Measurements from ENCODE around the gene SSR1. TPM values are rescaled to one million over a fixed set of nuclear protein-coding genes. Genes with fewer than 3 reads are reported as not detected.

Gene SSR1
- total RNA-seq, 4 donors from 2014 or later, result 39.5 to 122 (median 80.8) TPM

DNA sequence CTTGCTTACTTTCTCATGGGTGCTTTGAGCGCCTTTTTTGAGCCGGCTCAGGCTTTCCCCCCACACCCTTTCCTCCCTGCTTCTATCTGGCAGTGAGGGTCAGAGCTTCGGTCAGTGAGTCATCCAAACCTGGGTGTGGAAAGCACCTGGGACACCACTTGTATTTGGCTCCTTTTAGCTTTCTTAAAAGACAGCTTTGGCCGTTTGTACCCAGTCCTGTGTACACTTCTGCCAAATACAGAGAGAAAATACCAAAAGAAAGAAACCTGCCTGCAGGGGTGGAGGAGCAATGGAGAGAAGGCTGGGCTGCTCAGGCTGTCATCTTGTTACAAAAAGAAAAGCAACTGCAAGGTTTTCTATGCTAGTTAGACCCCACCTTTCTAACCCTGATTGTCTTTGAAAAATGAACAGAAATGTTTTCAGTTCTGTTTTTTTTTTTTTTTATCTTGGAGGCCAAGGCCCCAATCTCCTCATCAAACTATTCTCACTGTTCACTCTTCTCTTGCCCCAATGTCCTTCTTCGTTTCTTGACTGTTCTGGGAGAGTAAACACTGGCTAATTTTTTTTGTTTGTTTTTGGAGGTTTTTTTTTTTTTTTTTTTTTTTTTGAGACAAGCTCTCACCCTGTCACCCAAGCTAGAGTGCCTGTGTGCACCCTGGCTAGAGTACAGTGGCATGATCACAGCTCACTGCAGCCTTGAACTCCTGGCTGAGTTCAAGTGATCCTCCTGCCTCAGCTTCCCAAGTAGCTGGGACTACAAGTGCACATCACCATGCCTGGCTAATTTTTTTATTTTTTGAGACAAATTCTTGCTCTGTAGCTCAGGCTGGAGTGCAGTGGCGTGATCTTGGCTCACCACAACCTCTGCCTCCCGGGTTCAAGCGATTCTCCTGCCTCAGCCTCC is 76.4 kb downstream of the SSR1 start:
- intact Hi-C loops (cut with DNase I), result no loop called here
- Histone ChIP-seq H3K4me1 (peaks cover 20 to 86% (median 45%) of the 10 kb centered on the region in 3 donors), H3K36me3 (peaks cover 9 to 72% (median 13%) of the 10 kb centered on the region in 3 donors), H3K27ac (peak overlapping the region; percentile 78 to 90 (median 87)), H3K27me3 (no peaks in the 10 kb centered on the region), H3K4me3 (peak overlapping the region in 1 of 4 donors; percentile 5), H3K9me3 (no peaks in the 10 kb centered on the region)
- TF ChIP-seq, protein P1, sequence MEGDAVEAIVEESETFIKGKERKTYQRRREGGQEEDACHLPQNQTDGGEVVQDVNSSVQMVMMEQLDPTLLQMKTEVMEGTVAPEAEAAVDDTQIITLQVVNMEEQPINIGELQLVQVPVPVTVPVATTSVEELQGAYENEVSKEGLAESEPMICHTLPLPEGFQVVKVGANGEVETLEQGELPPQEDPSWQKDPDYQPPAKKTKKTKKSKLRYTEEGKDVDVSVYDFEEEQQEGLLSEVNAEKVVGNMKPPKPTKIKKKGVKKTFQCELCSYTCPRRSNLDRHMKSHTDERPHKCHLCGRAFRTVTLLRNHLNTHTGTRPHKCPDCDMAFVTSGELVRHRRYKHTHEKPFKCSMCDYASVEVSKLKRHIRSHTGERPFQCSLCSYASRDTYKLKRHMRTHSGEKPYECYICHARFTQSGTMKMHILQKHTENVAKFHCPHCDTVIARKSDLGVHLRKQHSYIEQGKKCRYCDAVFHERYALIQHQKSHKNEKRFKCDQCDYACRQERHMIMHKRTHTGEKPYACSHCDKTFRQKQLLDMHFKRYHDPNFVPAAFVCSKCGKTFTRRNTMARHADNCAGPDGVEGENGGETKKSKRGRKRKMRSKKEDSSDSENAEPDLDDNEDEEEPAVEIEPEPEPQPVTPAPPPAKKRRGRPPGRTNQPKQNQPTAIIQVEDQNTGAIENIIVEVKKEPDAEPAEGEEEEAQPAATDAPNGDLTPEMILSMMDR (IDR thresholded peaks at IDR 0.05), result no peak
- TF ChIP-seq POLR2A (IDR thresholded peaks at IDR 0.05), result peak in 1 of 4 donors; percentile 2
- no peak for DNase-seq
- 51 to 52% methylated on average over 7 to 8 of the region's 8 CpGs for WGBS, 2 donors

DNA sequence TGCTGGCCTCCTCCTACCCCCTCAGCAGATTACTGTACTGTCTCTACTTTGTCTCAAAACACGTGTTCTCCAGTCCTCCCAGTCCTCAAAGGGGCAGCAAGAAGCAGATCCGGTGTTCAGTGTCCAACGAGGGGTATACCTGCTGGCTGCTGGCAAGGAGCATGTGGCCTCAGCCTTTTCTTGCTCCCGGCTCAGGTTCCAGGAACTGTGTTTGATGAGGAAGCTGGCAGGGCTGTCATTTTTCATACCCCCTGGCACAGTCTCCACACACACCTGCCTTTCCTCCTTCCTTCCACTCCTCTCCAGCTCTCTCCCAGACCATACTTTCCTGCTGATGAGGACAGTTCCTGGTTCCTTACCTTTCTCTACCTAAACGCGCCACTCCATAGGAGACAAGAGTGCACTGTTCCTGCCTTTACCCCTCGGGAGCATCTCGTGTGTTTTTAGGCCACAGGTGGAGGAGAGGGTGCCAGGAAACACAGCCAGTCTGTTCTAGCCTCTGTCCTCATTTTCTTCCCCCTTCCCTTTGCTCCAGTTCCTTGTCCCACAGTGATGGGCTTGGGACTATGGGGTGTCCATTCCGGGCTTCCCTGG is 77.2 kb downstream of the SSR1 start:
- Histone ChIP-seq H3K36me3 (peaks cover 17 to 72% (median 21%) of the 10 kb centered on the region in 3 donors), H3K9me3 (no peaks in the 10 kb centered on the region), H3K27ac (peak overlapping the region; percentile 78 to 90 (median 87)), H3K27me3 (no peaks in the 10 kb centered on the region), H3K4me1 (peaks cover 20 to 79% (median 41%) of the 10 kb centered on the region in 3 donors), H3K4me3 (peak overlapping the region in 1 of 4 donors; percentile 5)
- no peak for DNase-seq
- peak in 2 of 4 donors; percentile 8 to 12 for TF ChIP-seq POLR2A (IDR thresholded peaks at IDR 0.05)
- TF ChIP-seq, protein P1 (IDR thresholded peaks at IDR 0.05), result no peak
- intact Hi-C loops (cut with DNase I), result no loop called here
- 41 to 45% methylated on average over 9 of the region's 9 CpGs for WGBS, 2 donors

DNA sequence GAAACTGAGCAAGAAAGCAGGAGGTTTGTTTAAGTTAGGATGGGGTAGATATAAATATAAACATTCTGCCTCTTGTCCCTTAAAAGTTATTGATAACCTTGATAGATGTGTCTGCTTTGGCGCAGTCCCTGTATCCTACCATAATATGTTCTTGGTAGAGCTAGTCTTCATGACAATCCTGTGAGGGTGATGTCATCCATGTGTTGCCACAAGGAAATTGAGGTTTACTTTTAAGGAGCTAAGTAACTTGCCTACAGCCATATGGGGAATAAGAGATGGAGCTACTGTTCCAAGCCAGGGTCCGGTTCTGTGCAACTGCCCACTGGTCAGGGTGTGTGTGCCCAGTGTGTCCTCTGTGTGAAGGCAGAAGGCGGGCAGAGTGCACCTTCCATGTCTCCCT is 78.5 kb downstream of the SSR1 start:
- intact Hi-C loops (cut with DNase I), result no loop called here
- no peak for TF ChIP-seq POLR2A (IDR thresholded peaks at IDR 0.05)
- TF ChIP-seq, protein P1 (IDR thresholded peaks at IDR 0.05), result no peak
- peaks cover 20 to 73% (median 41%) of the 10 kb centered on the region in 3 donors for H3K4me1 ChIP-seq
- no peaks in the 10 kb centered on the region for H3K27me3 ChIP-seq
- H3K36me3 ChIP-seq, result peaks cover 29 to 72% (median 30%) of the 10 kb centered on the region in 3 donors
- H3K27ac ChIP-seq, result peak overlapping the region; percentile 57 to 90 (median 84)
- DNase-seq, result no peak
- 80 to 90% methylated on average over 1 to 3 of the region's 3 CpGs for WGBS, 2 donors
- no peaks in the 10 kb centered on the region for H3K9me3 ChIP-seq
- H3K4me3 ChIP-seq, result no peak overlapping the region

DNA sequence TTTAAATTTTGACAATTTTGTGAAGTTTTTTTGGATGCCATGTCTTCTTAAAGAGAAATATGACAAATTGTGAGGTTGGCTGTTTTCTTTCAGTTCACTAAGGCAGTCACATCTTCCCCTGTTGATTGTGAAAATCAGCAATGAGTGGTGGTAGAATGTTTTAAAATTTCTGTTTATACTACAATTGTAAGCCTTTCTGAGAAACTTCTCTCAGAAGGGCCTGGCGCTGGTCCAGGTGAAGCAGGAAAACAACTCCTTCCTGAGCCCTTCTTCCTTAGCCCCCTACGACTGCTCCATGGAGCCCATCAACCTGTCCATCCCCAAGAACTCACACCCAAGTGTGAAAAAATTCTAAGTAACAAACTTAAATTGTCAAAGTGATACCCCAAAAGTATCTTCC is 80.6 kb downstream of the SSR1 start:
- 78 to 87% methylated on average over 2 of the region's 2 CpGs for WGBS, 2 donors
- Histone ChIP-seq H3K36me3 (peaks cover 37 to 89% (median 37%) of the 10 kb centered on the region in 3 donors), H3K27me3 (no peaks in the 10 kb centered on the region), H3K9me3 (no peaks in the 10 kb centered on the region), H3K4me3 (no peak overlapping the region), H3K27ac (peak overlapping the region in 2 of 4 donors; percentile 21 to 38), H3K4me1 (peaks cover 13 to 51% (median 32%) of the 10 kb centered on the region in 3 donors)
- no peak for DNase-seq
- TF ChIP-seq, protein P1 (IDR thresholded peaks at IDR 0.05), result no peak
- no peak for TF ChIP-seq POLR2A (IDR thresholded peaks at IDR 0.05)
- intact Hi-C loops (cut with DNase I), result no loop called here

Data from esophagus squamous epithelium (tissue), 5 donors.